GM13976 (cell line): Measurements from ENCODE around the gene SCNN1A.

ENCODE experiments used
- DNase-seq: peaks from one replicate; pipeline ENCODE4 v3.0.0; 2012; ENCODE audit warnings: low spot score
- in situ Hi-C: fragments of 300-500 bp; cut with MboI; formaldehyde crosslinking; loops from one replicate; pipeline ENCODE4 v1.12.0; 2022; ENCODE audit warnings: low sequenced_read_pairs, mixed read lengths, inconsistent platforms; ENCODE audit not compliant: unreplicated experiment
- TF ChIP-seq, protein P1 (sequence below): IDR thresholded peaks from 2 replicates; pipeline ENCODE4 v1.5.1; 2012; ENCODE audit warnings: borderline replicate concordance, mild to moderate bottlenecking; ENCODE audit not compliant: insufficient read depth; ENCODE audit errors: extremely low read depth, missing control alignments, control extremely low read depth

The SCNN1A gene

DNA sequence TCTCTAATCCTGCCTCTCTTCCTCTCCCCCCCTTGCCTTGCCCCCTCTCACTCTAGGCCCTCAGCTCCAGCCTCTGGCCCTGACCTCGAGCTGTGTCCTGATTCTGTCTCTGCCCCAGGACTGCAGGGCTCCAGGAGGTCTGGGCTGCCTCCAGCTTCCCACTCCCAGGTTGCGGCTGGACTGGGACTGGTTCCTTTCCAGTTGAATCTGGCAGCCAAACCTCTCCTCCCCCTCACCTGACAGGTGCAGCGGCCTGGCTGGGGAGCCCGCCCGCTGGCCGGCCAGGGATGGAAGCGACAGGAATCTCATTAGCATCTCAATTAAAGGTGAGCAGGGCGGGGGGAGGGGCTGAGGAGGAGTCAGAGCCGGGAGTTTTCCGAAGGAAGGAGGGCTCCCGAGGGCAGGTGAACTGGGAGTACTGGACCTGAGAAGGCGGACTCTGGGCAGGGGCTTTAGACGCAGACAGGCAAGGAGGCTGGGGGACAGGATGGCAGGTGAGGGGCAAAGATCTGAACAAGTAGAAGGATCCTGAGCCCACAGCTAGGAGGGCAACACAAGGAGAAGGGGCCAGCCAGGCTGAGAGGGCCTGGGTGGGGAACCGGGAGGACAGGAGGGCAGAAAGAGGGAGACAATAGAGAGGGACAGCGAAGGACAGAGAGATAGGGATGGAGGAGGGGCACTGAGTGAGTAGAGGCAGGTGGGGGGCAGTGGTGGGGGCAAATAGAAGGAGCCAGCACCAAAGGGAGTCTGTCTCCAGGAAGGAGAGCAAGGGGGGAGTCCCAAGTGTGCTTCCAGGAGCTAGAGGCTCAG is at the start of gene SCNN1A:
Gene SCNN1A, minus strand, starts transcription at position 295 of the 810 bp plus-strand sequence. CDS start 780 bp downstream, outside the sequence.
- in situ Hi-C loops = no loop called here
- DNase-seq = no peak
- TF ChIP-seq, protein P1, sequence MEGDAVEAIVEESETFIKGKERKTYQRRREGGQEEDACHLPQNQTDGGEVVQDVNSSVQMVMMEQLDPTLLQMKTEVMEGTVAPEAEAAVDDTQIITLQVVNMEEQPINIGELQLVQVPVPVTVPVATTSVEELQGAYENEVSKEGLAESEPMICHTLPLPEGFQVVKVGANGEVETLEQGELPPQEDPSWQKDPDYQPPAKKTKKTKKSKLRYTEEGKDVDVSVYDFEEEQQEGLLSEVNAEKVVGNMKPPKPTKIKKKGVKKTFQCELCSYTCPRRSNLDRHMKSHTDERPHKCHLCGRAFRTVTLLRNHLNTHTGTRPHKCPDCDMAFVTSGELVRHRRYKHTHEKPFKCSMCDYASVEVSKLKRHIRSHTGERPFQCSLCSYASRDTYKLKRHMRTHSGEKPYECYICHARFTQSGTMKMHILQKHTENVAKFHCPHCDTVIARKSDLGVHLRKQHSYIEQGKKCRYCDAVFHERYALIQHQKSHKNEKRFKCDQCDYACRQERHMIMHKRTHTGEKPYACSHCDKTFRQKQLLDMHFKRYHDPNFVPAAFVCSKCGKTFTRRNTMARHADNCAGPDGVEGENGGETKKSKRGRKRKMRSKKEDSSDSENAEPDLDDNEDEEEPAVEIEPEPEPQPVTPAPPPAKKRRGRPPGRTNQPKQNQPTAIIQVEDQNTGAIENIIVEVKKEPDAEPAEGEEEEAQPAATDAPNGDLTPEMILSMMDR = no peak

DNA sequence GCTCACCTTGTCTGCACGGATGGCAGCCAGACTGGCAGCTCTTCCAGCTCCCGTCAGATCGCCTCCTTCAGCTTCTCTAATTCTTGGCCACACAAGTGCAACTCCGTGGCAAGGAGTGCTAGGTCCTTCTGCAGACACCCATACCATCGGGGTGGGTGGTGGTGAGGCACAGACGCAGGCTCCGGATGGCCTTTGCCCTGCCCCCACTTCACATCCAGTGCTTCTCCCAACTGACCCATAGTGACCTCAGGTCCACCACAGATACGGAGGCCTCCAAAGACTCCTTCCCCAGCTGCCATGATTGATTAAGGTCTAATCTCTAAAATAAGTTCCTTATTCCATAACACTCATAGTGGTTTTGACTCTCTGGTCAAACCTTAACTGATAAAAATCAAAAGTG is 49.5 kb upstream of the SCNN1A start:
- DNase-seq = no peak
- TF ChIP-seq, protein P1 = no peak
- in situ Hi-C loops = loop anchor here (10.0 kb wide), 1 partner anchor 120 kb away; no protein-coding TSS in a partner anchor

DNA sequence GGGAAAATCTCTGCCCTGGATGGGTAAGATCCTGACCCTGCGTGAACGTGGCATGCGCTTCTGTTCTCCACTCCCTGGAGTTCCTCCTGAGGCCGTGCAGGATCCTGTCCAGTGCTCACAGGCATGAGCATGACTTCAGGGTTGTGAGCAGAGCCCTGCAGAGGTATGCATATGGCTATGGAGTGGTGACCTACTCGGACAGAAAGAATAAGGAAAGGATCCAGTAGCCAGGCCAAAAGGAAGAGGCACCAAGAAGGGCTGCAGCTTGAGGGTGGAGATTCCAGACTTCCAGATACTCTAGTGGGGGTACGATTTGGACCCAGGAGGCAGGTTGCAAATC is 48.6 kb upstream of the SCNN1A start:
- TF ChIP-seq, protein P1 = no peak
- in situ Hi-C loops = loop anchor here (10.0 kb wide), 1 partner anchor 121 kb away; no protein-coding TSS in a partner anchor
- DNase-seq = no peak

DNA sequence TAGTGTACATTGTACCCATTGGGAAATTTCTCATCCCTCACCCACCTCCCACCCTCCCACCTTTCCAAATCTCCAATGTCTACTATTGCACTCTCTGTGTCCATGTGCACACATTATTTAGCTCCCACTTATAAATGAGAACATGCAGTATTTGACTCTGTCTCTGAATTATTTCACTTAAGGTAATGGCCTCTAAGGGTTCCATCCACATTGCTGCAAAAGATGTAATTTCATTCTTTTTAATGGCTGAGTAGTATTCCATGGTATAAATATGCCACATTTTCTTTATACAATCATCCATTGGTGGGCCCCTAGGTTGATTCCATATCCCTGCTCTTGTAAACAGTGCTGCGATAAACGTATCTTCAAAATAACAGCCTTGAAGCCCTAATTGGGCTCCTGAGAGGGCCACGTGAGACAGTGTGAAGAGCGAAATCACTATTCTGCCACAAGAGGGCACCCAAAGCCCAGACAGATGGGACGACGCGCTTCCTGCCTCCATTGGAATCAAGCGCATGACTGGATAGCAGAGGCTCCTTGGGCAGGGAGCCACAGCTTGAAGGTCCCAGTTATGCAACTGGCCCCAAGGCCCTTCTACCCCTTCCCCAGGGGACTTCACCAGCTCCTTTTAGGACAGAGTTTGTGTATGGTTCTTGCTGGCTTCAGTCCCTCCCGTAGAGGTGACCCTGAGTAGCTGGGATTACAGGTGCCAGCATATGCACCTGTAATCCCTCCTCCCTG is 48.1 kb upstream of the SCNN1A start:
- TF ChIP-seq, protein P1 = peak; percentile 86
- in situ Hi-C loops = loop anchor here (10.0 kb wide), 1 partner anchor 121 kb away; no protein-coding TSS in a partner anchor

DNA sequence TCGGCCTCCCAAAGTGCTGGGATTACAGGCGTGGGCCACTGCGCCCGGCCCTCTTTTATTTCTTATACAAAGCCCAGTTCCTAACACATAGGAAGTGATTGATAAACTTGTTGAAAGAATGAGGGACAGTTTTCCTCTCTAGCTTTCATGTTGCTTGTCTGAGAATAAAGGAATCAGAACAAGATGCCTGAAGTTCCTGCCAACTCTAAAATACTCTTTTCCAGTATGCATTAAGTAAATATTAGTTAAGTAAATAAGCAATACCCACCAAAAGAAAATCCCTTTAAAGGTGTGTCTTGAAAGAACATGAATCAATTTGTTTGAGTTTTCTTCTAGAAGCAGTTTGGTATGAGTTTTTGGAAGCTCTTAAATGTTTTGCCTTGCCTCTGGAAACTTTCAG is 45.0 kb upstream of the SCNN1A start:
- TF ChIP-seq, protein P1 = no peak
- in situ Hi-C loops = loop anchor here (10.0 kb wide), 1 partner anchor 124 kb away; no protein-coding TSS in a partner anchor
- no peak for DNase-seq

More for the DNA sequence above, 48.1 kb upstream of the SCNN1A start:
- DNase-seq = peak; percentile 82

DNA sequence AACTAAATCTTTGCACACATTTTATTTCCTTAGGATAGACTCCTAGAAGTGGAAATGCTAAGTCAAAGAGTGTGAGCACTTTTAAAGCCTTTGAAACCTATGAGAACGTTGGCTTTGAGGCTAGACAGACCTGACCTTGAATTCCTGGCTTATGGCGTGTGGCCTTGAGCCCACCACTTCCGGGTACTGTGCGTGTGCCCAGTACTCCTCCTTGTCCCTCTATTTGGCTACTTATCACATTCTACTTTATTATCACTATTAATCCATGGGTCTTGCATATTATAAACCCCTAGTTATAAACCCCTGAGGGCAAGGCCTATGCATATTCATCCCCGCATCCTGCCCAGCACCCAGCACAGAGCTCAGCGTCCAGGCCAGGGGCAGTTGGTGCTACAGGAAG is 43.4 kb upstream of the SCNN1A start:
- TF ChIP-seq, protein P1 = no peak
- DNase-seq = no peak
- in situ Hi-C loops = no loop called here
